ENCODE measurements around the gene B3GNT8.

DNA sequence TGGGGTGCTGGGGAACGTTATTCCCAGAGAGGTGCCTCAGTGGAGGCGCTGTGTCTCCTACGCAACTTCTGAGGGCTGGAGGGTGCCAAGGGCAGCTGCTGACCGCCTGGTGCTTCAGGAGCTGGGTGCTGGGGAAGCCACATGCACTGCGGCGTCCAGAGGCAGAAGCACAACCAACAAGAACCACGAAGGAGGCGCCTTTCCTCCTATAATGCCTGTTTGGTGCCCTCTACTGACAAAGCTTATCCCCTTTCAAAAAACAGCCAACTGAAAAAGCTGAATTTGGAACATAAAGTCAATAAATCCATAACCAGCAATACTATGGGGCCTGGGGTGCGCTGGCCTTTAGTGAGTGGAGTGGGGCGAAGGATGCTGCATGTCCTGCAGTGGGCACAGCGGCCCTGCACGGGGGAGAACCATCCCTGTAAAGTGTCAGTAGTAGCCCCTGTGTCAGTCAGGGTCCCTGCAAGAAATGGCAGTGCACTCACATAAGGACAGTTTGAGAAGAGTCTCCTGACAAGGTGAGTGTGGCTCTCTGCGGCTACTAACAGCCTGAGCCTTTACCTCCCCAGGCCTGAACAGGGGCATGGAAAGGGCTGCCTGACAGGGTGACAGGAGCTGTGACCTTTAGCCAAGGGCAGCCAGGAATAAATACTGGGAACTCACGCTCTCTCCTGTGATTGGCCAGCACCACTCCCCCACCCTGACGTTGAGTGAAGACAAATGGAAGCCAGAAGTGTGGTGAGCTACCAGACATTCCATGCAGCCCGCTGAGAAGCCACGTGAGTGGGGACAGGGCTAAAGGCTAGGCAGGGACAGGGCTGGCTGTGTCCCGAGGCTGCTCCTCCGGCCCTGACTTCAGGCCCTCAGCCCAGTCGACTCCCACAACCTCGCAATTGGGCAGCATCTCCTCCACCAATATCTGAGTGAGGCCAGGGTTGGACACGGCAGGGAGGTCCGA is 4.5 kb upstream of the B3GNT8 start:
- TF ChIP-seq GATA3 (IDR thresholded peaks at IDR 0.05; ENCODE audit: low read depth, low read length): no peak
- no peak for TF ChIP-seq GATA2 (IDR thresholded peaks at IDR 0.05; ENCODE audit: low read depth, low read length)

All from SH-SY5Y (cell line).